SK-N-SH (cell line): Measurements from ENCODE around the gene OR8B4. TPM values are rescaled to one million over a fixed set of nuclear protein-coding genes. Genes with fewer than 3 reads are reported as not detected.

ENCODE experiments used
- CTCF ChIA-PET: fragments of 300-600, 350-600 bp; formaldehyde crosslinking; extraction: SDS; loops from one replicate; lab custom pipeline; 2021; lab: Yijun Ruan, JAX
- POLR2A ChIA-PET: fragments of 350-600 bp; sonication (Branson Sonifier 250); formaldehyde crosslinking; extraction: SDS; loops from one replicate; lab custom pipeline; 2020; ENCODE audit warnings: antibody characterized with exemption, inconsistent platforms; lab: Yijun Ruan, JAX
- DNase-seq: peaks from one replicate; pipeline ENCODE4 v3.0.0; 2012
- H2AFZ ChIP-seq: fragments of 200-600 bp; sonication (generic); 2 replicates; pipeline ENCODE4 v1.8.1; 2016; ENCODE audit warnings: antibody characterized with exemption, mild to moderate bottlenecking, low read depth
- H3F3A ChIP-seq: fragments of 200-600 bp; sonication (generic); replicated peaks from 2 replicates; pipeline ENCODE3; 2016; ENCODE audit warnings: antibody characterized with exemption, mild to moderate bottlenecking; ENCODE audit not compliant: insufficient read depth
- H3K27ac ChIP-seq, 2 experiments: fragments of 200-500 bp in 1 of 2; fragments of 200-600 bp in 1 of 2; sonication (Bioruptor generic) in 1 of 2; sonication (generic), shearing (Covaris generic) in 1 of 2; 2 replicates each; pipeline versions ENCODE4 v1.5.1 to v1.6.1; 2014 to 2016; ENCODE audit warnings: low read depth in 2 of 2, inconsistent platforms in 1 of 2, low read length in 1 of 2, mild to moderate bottlenecking in 1 of 2, mixed read lengths in 1 of 2
- H3K27me3 ChIP-seq: fragments of 200-600 bp; sonication (generic), shearing (Covaris generic); 2 replicates; pipeline ENCODE4 v1.6.1; 2016; ENCODE audit warnings: mixed run types; ENCODE audit not compliant: insufficient read depth
- H3K36me3 ChIP-seq, 2 experiments: fragments of 200-500 bp in 1 of 2; fragments of 200-600 bp in 1 of 2; sonication (Bioruptor generic) in 1 of 2; sonication (generic) in 1 of 2; replicated peaks in 1 of 2; 2 replicates each; pipeline versions ENCODE3 to v1.5.1; 2014 to 2016; ENCODE audit warnings: low read length in 1 of 2, mild to moderate bottlenecking in 1 of 2; ENCODE audit not compliant: insufficient read depth in 2 of 2, control insufficient read depth in 1 of 2
- H3K4me1 ChIP-seq, 2 experiments: fragments of 200-500 bp in 1 of 2; fragments of 200-600 bp in 1 of 2; sonication (Bioruptor generic) in 1 of 2; sonication (generic), shearing (Covaris generic) in 1 of 2; 2 replicates each; pipeline versions ENCODE4 v1.5.1 to v1.6.1; 2014 to 2016; ENCODE audit warnings: low read depth in 1 of 2, low read length in 1 of 2, mixed run types in 1 of 2; ENCODE audit not compliant: insufficient read depth in 2 of 2, control insufficient read depth in 1 of 2
- H3K4me2 ChIP-seq: fragments of 200-600 bp; sonication (generic), shearing (Covaris generic); 2 replicates; pipeline ENCODE4 v1.6.1; 2017; ENCODE audit warnings: mixed run types
- H3K4me3 ChIP-seq, 2 experiments: fragments of 200-500 bp in 1 of 2; fragments of 200-600 bp in 1 of 2; sonication (Bioruptor generic) in 1 of 2; sonication (generic), shearing (Covaris generic) in 1 of 2; 2 replicates each; pipeline versions ENCODE4 v1.5.1 to v1.8.1; 2014 to 2016; ENCODE audit warnings: low read depth in 2 of 2, inconsistent platforms in 1 of 2, low read length in 1 of 2, mild to moderate bottlenecking in 1 of 2, mixed read lengths in 1 of 2, moderate library complexity in 1 of 2
- H3K79me2 ChIP-seq: fragments of 200-600 bp; sonication (generic); 2 replicates; pipeline ENCODE4 v1.8.1; 2017; ENCODE audit warnings: mild to moderate bottlenecking; ENCODE audit not compliant: insufficient read depth
- H3K9ac ChIP-seq: fragments of 200-600 bp; sonication (generic); 2 replicates; pipeline ENCODE4 v1.6.1; 2017; ENCODE audit warnings: mixed run types
- H3K9me2 ChIP-seq: fragments of 200-600 bp; sonication (generic); 2 replicates; pipeline ENCODE4 v1.6.1; 2017; ENCODE audit warnings: mixed run types
- H3K9me3 ChIP-seq: fragments of 200-600 bp; sonication (generic); 2 replicates; pipeline ENCODE4 v1.6.1; 2017; ENCODE audit warnings: mixed run types, mild to moderate bottlenecking, moderate library complexity
- H4K20me1 ChIP-seq: fragments of 200-600 bp; sonication (generic); 2 replicates; pipeline ENCODE4 v1.6.1; 2017; ENCODE audit warnings: mild to moderate bottlenecking, mixed run types; ENCODE audit not compliant: insufficient read depth
- CHD2 ChIP-seq: fragments of 150-350 bp; IDR thresholded peaks from 2 replicates; pipeline ENCODE4 v1.6.1; 2018; ENCODE audit warnings: low read length; ENCODE audit not compliant: partially characterized antibody
- CTCF ChIP-seq: fragments of 200-600 bp; sonication (generic); IDR thresholded peaks from 2 replicates; pipeline ENCODE4 v1.6.1; 2017; ENCODE audit warnings: antibody characterized with exemption, mild to moderate bottlenecking, moderate library complexity
- ELF1 ChIP-seq: IDR thresholded peaks from 2 replicates; pipeline ENCODE4 v1.4.0; 2012
- EP300 ChIP-seq, 2 experiments: IDR thresholded peaks; 2 replicates each; pipeline versions ENCODE4 v1.4.0 to v1.6.1; 2012; ENCODE audit warnings: borderline replicate concordance in 1 of 2, low read depth in 1 of 2, low read length in 1 of 2
- FOSL2 ChIP-seq: IDR thresholded peaks from 2 replicates; pipeline ENCODE4 v1.4.0; 2012; ENCODE audit warnings: low read depth, mild to moderate bottlenecking, moderate library complexity, borderline replicate concordance
- FOXJ3 ChIP-seq: sonication (generic); formaldehyde crosslinking; IDR thresholded peaks from 2 replicates; pipeline ENCODE4 v1.5.1; 2020; ENCODE audit warnings: mild to moderate bottlenecking, missing genetic modification reagents
- IRF3 ChIP-seq: fragments of 150-350 bp; IDR thresholded peaks from 2 replicates; pipeline ENCODE4 v1.6.1; 2016; ENCODE audit warnings: mild to moderate bottlenecking, low read depth, low read length
- JUND ChIP-seq: IDR thresholded peaks from 2 replicates; pipeline ENCODE4 v1.4.0; 2012
- MEF2A ChIP-seq: IDR thresholded peaks from 2 replicates; pipeline ENCODE4 v1.4.0; 2012; ENCODE audit warnings: low read depth, borderline replicate concordance
- NFIC ChIP-seq: IDR thresholded peaks from 2 replicates; pipeline ENCODE4 v1.4.0; 2012; ENCODE audit warnings: borderline replicate concordance
- NRF1 ChIP-seq: IDR thresholded peaks from 2 replicates; pipeline ENCODE4 v1.6.1; 2012; ENCODE audit warnings: low read depth, mild to moderate bottlenecking, low read length
- RAD21 ChIP-seq: IDR thresholded peaks from 2 replicates; pipeline ENCODE4 v1.6.1; 2012; ENCODE audit warnings: mild to moderate bottlenecking, low read length
- RCOR1 ChIP-seq: fragments of 150-350 bp; IDR thresholded peaks from 2 replicates; pipeline ENCODE4 v1.6.1; 2017; ENCODE audit warnings: antibody characterized with exemption, low read length
- RFX5 ChIP-seq: IDR thresholded peaks from 2 replicates; pipeline ENCODE4 v1.6.1; 2012; ENCODE audit warnings: mild to moderate bottlenecking, improper control_type of control experiment, low read length
- RXRA ChIP-seq: IDR thresholded peaks from 2 replicates; pipeline ENCODE4 v1.4.0; 2012; ENCODE audit warnings: low read depth, mild to moderate bottlenecking, borderline replicate concordance
- USF2 ChIP-seq: fragments of 150-350 bp; IDR thresholded peaks from 2 replicates; pipeline ENCODE4 v1.6.1; 2017; ENCODE audit warnings: antibody characterized with exemption, low read length, low read depth, borderline replicate concordance
- WGBS: methylation state at CpG from one replicate; pipeline ENCODE4 v1.1.6; 2017; ENCODE audit warnings: low lambda C conversion rate; 5-methylcytosine and 5-hydroxymethylcytosine counted together
- polyA plus RNA-seq, 3 experiments: library from polyadenylated mRNA; depleted of rRNA; stranded (reverse); fragments of >200 nt; gene quantifications; 2 replicates each; pipeline ENCODE4 v1.2.3, GENCODE V29; 2012
- TF ChIP-seq, protein P1 (sequence below): IDR thresholded peaks from 2 replicates; pipeline ENCODE4 v1.4.0; 2012; ENCODE audit warnings: low read depth

Gene OR8B4
- polyA plus RNA-seq, 1 of the 3 experiments (the other 2 are of a cell fraction), result not detected

- no peaks in the 10 kb centered on the region for H3K79me2 ChIP-seq
- peaks cover 7% of the 10 kb centered on the region; the same call in 1 of the 2 replicates for H3K27me3 ChIP-seq
- no peaks in the 10 kb centered on the region for H3K9me3 ChIP-seq
- no peaks in the 10 kb centered on the region for H4K20me1 ChIP-seq
- H3K4me3 ChIP-seq, result no peak overlapping the region
- no peaks in the 10 kb centered on the region for H3K9me2 ChIP-seq
- no peaks in the 10 kb centered on the region for H3K36me3 ChIP-seq
- H3K9ac ChIP-seq, result no peak overlapping the region
- no peaks in the 10 kb centered on the region for H3K4me1 ChIP-seq
- no peak overlapping the region for H2AFZ ChIP-seq
- H3F3A ChIP-seq, result no peaks in the 10 kb centered on the region
- 0% methylated on average over 6 of the region's 7 CpGs for WGBS
- POLR2A ChIA-PET, result no interaction called here
- no peak overlapping the region for H3K4me2 ChIP-seq
- CTCF ChIA-PET, result interaction anchor here (1.2 kb wide), 1 partner anchor 12 kb away, joined by 4 read pairs; no protein-coding TSS in a partner anchor
- no peak for TF ChIP-seq NFIC
- no peak overlapping the region for H3K27ac ChIP-seq
- DNase-seq, result no peak
Observed at GRCh38 chr11:124441519-124441918, 16.8 kb upstream of the OR8B4 start.

GRCh38 chr11:124441081-124441480, 16.4 kb upstream of the OR8B4 start:
- Histone ChIP-seq H3K4me1 (no peaks in the 10 kb centered on the region), H3K9ac (no peak overlapping the region), H3K9me2 (no peaks in the 10 kb centered on the region), H2AFZ (no peak overlapping the region), H3K79me2 (no peaks in the 10 kb centered on the region), H3K36me3 (no peaks in the 10 kb centered on the region), H4K20me1 (no peaks in the 10 kb centered on the region), H3K9me3 (no peaks in the 10 kb centered on the region), H3K4me3 (no peak overlapping the region), H3F3A (no peaks in the 10 kb centered on the region)
- ChIA-PET POLR2A (no interaction called here), CTCF (interaction anchor here (1.2 kb wide), 1 partner anchor 13 kb away, joined by 4 read pairs; no protein-coding TSS in a partner anchor)
- DNase-seq, result no peak
- 0% methylated on average over 1 of the region's 5 CpGs for WGBS
- TF ChIP-seq RXRA (no peak), CTCF (no peak), FOXJ3 (no peak)
- TF ChIP-seq, all 33 proteins: peak for 0
- H3K27me3 ChIP-seq, result peaks cover 7% of the 10 kb centered on the region; the same call in 1 of the 2 replicates
- no peak overlapping the region for H3K27ac ChIP-seq
- no peak overlapping the region for H3K4me2 ChIP-seq

DNA sequence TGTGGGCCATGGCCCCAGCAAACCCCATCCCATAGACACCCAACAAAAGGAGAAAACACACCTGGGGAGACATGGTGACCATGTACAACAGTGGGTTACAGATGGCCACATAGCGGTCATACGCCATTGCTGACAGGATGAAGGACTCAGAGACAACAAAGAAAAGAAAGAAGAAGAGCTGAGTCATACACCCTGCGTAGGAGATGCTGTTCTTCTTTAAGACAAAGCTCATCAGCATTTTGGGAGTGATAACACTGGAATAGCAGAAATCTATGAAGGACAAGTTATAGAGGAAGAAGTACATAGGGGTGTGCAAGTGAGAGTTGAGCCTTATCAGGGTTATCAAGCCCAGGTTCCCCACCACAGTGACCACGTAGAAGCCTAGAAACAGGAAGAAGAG, 15.9 kb upstream of the OR8B4 start:
- no peak overlapping the region for H3K9ac ChIP-seq
- no peak for DNase-seq
- no peaks in the 10 kb centered on the region for H4K20me1 ChIP-seq
- no peaks in the 10 kb centered on the region for H3K79me2 ChIP-seq
- POLR2A ChIA-PET, result no interaction called here
- no peaks in the 10 kb centered on the region for H3K36me3 ChIP-seq
- CTCF ChIA-PET, result interaction anchor here (1.0 kb wide), 1 partner anchor 39 kb away, joined by 4 read pairs; no protein-coding TSS in a partner anchor
- H3K9me3 ChIP-seq, result no peaks in the 10 kb centered on the region
- no peaks in the 10 kb centered on the region for H3K4me1 ChIP-seq
- no peak overlapping the region for H3K4me2 ChIP-seq
- H3F3A ChIP-seq, result no peaks in the 10 kb centered on the region
- H3K27ac ChIP-seq, result no peak overlapping the region
- H3K4me3 ChIP-seq, result no peak overlapping the region
- 3% methylated on average over 4 of the region's 4 CpGs for WGBS
- no peak overlapping the region for H2AFZ ChIP-seq
- no peaks in the 10 kb centered on the region for H3K9me2 ChIP-seq
- H3K27me3 ChIP-seq, result peaks cover 7% of the 10 kb centered on the region; the same call in 1 of the 2 replicates
- TF ChIP-seq RFX5 (no peak), USF2 (no peak), RAD21 (no peak), CHD2 (no peak), RCOR1 (no peak), JUND (no peak), NRF1 (no peak), MEF2A (no peak), CTCF (no peak), FOSL2 (no peak), ELF1 (no peak), EP300 (IDR thresholded peaks at IDR 0.05; ENCODE audit: borderline replicate concordance in 1 of 2, low read depth in 1 of 2, low read length in 1 of 2) (no peak), IRF3 (no peak)
- TF ChIP-seq, protein P1, sequence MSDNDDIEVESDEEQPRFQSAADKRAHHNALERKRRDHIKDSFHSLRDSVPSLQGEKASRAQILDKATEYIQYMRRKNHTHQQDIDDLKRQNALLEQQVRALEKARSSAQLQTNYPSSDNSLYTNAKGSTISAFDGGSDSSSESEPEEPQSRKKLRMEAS, result no peak
